Activated CD8-positive, alpha-beta memory T cell treated with anti-CD3 and anti-CD28 coated beads for 48 hours (primary cell): Measurements from ENCODE around the gene TBC1D22B.

Experiments used
- DNase-seq, 3 experiments: peaks; one replicate each; pipeline ENCODE4 v3.0.0-alpha.2; 2020; ENCODE audit warnings: low read depth in 2 of 3, low spot score in 2 of 3

Gene TBC1D22B, protein sequence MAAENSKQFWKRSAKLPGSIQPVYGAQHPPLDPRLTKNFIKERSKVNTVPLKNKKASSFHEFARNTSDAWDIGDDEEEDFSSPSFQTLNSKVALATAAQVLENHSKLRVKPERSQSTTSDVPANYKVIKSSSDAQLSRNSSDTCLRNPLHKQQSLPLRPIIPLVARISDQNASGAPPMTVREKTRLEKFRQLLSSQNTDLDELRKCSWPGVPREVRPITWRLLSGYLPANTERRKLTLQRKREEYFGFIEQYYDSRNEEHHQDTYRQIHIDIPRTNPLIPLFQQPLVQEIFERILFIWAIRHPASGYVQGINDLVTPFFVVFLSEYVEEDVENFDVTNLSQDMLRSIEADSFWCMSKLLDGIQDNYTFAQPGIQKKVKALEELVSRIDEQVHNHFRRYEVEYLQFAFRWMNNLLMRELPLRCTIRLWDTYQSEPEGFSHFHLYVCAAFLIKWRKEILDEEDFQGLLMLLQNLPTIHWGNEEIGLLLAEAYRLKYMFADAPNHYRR

DNA sequence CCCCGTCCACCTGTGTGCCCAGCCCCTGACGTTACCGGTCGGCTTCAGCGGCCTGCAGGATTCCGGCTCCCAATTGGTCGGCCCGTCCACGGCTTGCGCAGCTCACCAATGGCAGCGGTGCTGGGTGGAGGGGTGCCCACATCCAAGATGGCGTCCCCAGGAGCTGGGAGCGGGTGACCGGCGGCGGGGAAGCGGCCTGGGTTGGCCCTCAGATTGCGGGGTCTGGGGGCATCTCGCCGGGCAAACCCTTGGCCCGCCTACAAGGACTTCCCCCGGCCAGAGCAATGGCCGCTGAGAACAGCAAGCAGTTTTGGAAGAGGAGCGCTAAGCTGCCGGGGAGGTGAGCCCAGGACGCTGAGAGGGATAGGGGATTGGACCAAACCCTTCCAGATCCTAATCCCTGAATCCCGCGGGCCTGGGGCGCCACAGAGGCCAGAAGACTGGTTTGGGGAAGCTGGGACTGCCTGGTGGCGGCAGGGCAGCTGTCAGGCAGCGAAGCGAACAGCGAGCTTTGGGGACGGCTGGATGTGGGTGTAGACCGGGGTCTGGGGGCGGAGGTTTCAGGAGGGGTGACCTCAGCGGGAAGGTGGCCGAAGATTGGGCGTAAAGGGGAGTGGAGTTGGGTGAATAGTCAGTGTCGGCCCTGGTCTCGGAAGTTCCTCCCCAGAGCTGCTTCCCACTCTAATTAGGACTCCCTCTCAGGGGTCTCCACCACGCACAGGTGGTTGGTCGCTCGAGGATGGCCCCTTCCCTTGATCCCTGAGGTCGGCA is at the start of gene TBC1D22B, which contains the start of gene TMEM217:
Gene TBC1D22B, plus strand, starts transcription at position 139 of the 771 bp plus-strand sequence. Its CDS starts 146 bp downstream, at position 285.
Gene TMEM217, minus strand, starts transcription at position 511 of the 771 bp plus-strand sequence. CDS start 39,114 bp downstream, outside the sequence.
- DNase-seq = peak; percentile 70 to 95 (median 88)

DNA sequence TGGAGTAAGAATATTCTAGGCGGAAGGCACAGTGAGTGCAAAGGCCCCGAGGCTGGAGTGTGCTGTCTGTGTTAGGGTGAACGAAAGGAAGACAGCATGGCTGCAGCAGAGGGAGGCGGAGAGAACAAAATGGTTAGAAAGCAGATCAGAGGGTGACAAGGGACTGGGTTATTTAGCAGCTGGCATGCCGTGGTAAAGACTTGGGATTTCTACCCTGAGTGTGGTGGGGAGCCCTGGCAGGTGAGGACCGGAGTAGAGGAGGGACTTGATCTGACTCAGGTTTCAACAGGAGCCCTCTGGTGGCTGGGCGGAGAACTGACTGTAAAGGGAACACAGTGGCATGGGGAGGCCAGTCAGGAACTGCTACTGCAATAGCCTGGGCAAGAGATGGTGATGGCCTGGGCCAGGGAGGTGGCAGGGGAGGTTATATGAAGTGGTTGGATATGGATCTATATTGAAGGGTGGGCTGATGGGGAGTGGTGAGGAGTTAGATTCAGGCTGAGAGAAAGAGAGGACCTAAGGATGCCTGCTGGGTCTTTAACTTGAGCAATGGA is 49.6 kb upstream of the TBC1D22B start:
- peak; percentile 65 to 89 (median 84) for DNase-seq

DNA sequence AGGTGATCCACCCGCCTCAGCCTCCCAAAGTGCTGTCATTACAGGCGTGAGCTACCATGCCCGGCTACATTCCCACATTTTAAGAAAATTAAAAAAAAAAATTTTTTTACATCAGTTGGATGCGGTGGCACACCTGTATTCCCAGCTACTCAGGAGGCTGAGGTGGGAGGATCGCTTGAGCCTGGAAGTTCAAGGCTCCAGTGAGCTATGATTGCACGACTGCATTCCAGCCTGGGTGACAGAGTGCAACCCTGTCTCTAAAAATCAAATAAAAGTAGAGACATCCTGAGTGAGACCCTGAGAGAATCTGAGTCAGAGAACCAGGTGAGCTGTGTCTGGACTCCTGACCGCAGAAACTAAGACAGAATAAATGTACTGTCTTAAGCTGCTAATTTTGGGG is 48.8 kb upstream of the TBC1D22B start:
- no peak for DNase-seq

DNA sequence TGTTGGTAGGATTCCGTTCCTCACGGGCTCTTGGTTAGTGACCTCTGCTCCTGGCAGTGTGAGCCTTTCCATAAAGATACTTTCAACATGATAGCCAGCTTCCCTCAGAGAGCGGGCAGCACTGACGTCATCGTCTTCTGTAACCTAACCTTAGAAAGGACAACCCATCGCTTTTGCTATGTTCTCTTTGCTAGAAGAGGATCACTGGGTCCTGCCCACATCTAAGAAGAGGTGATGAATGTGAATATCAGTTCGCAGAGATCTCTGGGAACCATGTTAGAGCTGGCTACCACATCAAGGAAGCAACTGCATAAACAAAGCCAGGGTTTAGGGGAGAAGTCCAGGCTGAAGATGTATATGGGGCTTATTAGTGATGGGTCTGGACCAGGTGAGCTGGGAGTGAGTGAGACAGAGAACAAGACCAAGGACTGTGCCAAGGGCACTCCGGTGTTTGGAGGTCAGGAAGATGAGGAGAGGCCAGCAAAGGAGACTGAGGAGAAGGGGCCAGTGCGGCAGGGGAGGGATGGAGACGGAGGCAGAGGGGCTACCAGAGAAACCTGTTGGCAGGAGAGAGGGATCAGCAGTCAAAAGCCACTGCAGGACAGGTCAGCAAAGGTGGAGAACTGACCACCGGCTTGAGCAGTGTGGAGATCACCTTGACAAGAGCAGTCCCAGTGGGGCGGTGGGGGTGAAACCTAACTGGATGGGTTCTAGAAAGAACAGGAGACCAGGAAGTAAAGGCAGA is 47.9 kb upstream of the TBC1D22B start:
- no peak for DNase-seq

DNA sequence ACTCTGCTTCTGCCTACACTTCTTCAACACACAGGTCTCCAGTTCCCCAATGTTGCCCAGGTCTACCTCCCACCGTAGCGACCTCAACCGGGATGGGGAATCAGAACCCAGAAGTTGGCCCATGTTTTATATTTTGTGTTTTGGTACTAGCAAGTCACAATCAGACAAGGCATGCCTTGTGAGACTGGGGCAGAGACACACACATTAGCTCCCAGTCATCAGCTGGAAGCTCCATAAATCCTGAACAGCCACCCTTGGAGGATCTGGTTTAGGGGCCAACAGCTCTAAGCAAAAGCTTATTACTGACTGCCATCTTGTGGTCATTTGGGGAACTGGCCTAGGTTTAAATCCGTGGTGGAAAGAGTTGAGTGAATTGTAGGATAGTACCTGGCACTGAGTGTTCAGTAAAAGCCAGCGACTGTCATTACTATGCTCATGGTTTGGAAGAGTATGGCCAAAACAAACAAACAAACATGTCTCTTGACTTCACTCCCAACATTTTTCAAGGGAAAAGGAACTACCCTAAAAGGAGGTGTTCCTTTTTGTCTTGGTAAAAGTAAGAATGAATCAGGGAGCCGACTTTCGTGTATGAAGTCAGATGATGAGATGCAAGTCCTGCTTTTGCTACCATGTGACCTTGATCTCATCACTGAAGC is 47.1 kb upstream of the TBC1D22B start:
- DNase-seq = peak in 1 of 3 experiments; percentile 71

DNA sequence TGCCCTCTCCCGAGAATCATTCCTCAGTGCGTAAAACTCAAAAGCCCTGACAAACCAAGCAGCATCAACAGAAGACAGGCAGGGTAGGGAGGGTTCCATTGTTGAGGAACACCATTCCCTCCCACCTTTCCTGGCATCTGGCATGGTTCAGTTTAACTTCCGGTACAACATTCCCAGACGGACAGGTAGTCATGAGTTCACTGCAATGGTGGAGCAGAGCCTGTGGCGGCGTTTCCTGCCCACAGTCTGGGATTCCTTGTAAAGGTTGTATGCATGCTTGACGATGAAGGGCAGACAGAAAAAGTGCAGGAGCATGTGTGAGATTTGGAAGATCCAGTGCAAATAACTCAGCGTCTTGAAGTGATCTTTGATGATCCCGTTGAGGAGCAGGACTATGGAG is 45.3 kb upstream of the TBC1D22B start:
- no peak for DNase-seq

DNA sequence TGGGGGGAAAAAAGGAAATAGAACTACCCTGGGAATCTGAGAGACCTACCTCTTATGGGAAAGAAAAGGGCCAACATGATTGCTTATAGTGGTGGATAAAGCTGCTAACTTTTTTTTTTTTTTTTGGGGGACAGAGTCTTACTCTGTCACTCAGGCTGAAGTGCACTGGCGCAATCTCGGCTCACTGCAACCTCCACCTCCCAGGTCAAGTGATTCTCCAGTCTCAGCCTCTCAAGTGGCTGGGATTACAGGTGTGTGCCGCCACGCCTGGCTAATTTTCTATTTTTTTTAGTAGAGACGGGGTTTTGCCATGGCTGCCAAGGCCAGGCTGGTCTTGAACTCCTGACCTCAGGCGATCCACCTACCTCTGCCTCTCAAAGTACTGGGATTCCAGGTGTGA is 39.5 kb upstream of the TBC1D22B start:
- no peak for DNase-seq

DNA sequence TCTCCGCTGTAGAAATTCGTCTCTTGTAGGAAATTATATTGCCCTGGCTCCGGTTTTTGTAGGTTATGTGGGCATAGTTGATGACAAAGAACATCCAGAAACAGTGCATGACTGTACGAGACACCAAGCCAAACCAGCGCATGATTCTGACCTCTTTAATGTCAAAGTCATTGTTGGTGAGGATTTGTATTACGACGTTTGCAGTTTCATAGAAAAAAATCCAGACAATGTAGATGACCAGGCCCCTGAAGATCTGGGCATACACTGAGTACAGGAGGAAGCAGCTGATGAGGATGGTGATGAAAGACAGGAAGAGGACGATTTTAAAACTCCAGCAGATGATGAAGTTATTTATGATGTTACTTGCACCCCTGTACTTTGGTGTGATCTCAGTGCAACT is 39.1 kb upstream of the TBC1D22B start:
- no peak for DNase-seq

DNA sequence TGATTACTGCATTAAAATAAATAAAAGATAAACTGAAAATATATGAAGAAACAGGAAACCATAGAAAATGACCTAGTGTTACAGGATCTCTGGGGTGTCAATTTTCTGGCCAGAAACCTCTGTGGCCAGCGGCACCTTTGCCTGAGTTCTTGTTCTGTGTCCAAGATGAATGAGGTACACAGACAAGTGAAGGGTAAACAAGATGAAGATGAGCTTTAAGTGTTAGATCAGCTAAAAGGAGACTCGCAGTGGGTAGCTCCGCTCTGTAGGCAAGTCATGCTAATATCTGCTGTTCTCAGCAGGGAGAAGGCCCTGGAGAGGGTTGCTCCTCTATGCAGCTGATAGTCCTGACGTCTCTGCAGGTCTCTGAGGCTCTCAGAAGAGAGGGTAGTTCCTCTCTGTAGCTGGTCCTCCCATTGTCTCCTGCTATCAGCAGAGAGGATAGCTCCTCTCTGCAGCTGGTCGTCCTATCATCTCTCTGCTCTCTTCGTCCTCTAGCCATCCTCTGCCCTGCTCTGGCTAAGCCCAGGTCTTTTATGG is 35.9 kb upstream of the TBC1D22B start:
- no peak for DNase-seq

DNA sequence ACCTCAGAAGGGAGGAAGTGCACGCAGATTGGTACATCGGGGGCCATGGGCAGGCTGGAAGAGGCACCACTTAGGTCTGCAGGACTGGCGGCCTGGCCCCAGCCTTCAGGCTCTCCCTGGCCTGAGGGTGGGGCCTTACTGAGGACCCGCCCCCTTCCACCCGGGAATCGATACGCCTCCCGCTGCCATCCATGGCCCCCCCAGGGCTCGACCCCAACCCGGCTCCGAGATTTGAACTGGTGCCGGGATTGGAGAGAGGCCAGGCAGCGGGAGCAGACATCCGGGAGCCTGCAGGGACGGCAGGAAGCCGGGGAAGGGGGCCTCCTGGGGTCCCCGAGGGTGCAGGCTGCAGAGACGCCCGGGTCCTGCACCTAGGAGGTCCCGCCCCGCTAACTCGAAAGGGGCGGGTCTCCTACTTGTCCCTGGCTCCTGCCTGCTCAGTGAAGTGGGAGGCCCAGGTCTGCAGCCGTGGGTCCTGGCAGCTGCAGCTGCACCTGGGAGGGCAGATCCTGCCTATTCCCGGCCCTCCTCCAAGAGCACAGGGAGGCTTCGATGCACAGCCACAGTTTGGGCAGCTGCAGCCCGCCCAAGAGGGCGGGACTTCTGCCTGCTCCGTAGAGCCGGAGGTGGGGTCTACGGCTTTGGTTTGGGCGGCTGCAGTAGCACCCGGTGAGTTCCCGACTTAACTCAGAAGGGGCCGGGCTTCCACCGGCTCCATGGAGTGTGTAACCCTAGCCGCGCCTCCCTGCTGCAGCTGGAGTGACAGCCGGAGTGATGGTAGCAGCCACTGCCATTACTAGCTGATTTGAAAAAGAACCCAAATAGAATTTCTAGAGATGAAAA is 35.2 kb upstream of the TBC1D22B start:
- DNase-seq = peak in 1 of 3 experiments; percentile 45

DNA sequence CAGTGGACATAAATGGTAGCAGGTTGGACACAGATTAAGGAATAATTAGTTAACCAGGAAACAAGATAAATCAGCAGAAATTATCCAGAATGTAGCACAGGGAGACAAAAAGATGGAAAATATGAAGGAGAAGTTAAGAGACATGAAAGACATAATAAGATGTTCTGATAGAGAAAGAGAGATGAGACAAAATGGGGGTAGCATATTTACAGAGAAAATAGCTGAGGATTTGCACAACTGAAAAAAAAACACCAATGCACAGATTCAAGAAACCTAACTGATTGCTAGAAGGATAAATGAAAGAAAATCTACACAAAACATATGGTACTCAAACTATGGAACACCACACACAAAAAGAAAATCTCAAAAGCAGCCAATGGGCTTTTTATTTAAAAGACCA is 34.6 kb upstream of the TBC1D22B start:
- no peak for DNase-seq

DNA sequence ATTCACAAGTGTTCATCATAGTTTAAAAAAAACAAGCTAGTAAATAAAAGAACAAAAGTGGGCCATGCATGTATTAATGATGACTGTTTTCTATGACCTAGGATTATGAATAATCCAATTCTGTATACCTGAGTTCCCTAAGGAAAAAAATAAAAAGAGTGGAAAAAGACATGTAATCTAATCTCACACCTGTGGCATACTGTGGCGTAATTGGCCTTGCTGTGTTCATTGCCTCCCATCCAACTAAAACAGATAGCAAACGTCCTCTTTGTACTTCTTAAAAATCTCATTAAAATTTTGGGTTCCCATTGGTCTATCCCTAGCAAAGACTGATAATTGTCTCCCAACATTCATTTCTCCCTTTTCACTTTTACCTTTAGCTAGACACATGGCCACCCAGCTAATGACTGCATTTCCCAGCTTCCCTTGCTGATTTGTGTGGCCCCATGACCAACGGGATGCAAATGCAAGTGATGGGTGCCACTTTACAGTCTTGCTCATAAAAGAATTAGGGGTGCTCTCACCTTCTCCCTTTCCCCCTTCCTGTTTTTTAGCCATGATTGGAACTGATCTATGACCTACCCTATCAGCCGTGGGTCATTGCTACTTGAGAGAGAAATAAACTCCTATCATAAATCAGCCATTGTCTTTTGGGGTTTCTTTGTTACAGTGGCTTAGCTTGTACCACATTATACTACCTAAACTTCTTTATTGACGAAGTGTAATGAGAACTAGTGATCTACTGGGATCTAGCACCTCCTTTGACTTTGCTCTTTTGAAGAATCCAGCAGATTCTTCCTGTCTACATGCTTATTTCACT is 32.0 kb upstream of the TBC1D22B start:
- DNase-seq = no peak

DNA sequence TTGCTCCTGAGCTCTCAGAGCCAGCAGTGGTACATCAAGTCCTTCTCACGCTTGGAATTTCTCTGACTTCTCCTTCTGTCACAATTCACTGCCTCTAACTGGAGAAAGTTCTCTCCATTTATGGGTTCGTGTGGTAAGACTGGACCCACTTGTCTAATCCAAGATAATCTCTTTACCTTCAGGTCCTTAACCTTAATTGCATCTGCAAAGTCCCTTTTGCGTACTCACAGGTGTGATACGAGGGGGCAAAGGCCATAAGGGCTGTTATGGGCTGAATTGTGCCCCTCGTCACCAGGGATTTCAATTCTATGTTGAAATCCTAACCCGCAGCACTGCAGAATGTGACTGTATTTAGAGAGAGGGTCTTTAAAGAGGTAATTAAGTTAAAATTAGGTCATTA is 27.5 kb upstream of the TBC1D22B start:
- DNase-seq = no peak

DNA sequence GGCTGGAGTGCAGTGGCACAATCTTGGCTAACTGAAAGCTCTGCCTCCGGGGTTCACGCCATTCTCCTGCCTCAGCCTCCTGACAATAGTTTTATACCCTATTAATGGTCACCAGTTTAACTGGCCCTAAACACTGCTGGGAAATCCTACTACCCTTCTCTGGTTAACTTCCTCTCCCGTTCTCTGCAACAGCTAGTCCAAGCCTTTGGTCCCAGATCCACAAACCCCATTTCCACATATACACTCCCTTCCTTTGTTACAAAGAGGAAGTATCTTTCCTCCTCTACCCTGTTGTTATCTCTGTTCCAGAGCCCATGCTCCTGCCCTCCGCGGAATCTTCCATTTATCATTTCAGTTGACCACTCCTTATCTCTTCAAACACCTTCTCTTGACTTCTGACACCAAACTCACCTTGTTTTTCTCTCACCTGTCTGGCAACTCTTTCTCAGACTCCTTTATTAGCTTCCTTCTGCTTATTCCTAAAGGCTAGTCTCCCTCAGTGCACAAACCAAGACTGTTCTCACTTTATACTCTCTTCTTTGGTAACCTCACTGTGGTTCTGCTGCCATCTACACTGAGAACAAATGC is 25.0 kb upstream of the TBC1D22B start:
- DNase-seq = no peak

DNA sequence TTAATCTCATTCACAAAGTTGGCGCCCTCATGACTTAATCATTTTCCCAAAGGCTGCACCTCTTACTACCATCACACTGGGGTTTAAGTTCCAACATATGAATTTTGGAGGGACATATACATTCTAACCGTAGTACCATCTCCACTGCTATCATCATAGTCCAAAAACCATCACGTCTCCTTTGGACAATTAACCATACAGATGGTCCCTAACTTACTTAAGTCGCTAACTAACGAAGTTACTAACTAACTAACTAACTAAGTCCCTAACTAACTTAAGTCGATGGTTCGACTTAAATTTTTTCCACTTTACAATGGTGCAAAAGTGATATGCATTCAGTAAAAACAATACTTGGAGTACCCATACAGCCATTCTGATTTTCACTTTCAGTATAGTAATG is 24.0 kb upstream of the TBC1D22B start:
- DNase-seq = no peak

DNA sequence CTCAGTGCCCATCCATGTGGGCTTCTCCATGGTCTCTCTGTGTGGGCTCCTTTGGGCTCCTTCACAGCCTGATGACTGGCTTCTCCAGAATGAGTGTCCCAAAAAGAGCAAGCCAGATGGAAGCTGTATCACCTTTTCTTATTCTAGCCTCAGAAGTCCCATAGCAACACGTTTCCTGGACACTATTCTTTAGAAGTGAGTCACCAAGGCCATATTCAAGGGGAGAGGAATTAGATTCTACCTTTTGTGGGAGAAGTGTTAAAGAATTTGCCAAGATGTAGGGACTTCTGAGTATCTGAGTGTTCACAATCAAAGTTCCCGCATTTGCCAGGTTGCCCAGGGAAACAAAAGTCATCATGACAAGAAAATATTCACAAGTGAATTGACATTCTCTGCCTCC is 20.7 kb upstream of the TBC1D22B start:
- no peak for DNase-seq

DNA sequence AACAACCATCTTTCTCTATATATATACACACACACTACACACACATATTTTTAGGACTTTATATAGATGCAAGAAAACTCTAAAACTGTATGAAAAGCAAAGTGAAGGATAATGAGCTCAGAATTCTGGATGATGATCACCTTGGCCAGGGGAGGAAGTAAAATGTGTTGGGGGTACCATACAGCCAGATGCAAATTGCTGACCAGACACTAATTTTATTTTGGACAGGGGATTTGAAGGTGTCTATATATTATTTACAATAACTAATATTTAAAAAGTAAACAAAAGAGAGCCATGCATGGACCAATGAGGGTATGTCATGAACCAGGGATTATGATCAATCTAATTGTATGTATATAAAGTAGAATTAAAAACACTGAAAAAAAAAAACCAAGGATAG is 19.8 kb upstream of the TBC1D22B start:
- no peak for DNase-seq

DNA sequence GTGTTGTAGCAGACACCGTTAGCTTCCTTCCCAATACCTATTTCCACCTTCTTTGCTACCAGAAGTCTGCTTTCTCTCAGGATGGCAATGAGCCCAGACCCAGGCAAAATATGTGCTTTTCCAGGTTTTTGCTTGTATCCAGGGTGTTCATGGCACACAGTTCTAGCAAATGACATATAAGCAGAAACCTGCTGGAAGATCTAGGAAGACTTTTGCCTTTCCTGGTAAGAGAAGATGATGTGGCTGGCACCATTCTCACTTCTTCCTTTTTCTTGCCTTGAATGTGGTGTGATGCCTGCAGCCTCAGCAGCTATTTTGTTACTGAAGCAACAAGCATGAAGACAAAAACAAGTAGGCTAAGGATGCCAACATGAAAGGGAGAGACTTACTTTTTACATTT is 19.2 kb upstream of the TBC1D22B start:
- DNase-seq = no peak
